Fibroblast of lung (primary cell): ENCODE measurements around the gene GATA5. TPM values are rescaled to one million over a fixed set of nuclear protein-coding genes. Genes with fewer than 3 reads are reported as not detected.

Experiments
- DNase-seq, 2 donors: peaks; one replicate each; pipeline versions ENCODE4 v3.0.0 to v3.0.0-alpha.2; 2010; ENCODE audit warnings: low read depth in 2 of 2
- H2AFZ ChIP-seq: 2 replicates; pipeline ENCODE4 v1.5.1; 2012; ENCODE audit warnings: low read length, control low read depth, inconsistent platforms
- H3K27ac ChIP-seq: 2 replicates; pipeline ENCODE4 v1.5.1; 2011; ENCODE audit warnings: low read length, control low read depth; ENCODE audit not compliant: insufficient read depth
- H3K27me3 ChIP-seq: 2 replicates; pipeline ENCODE4 v1.5.1; 2011; ENCODE audit warnings: mild to moderate bottlenecking, low read length; ENCODE audit not compliant: control insufficient read depth, insufficient read depth
- H3K36me3 ChIP-seq: 2 replicates; pipeline ENCODE4 v1.5.1; 2011; ENCODE audit warnings: low read length; ENCODE audit not compliant: control insufficient read depth, insufficient read depth
- H3K4me1 ChIP-seq: 2 replicates; pipeline ENCODE4 v1.5.1; 2011; ENCODE audit warnings: low read length; ENCODE audit not compliant: control insufficient read depth, insufficient read depth; ENCODE audit errors: extremely low read depth
- H3K4me2 ChIP-seq: 2 replicates; pipeline ENCODE4 v1.5.1; 2011; ENCODE audit warnings: low read length, control low read depth; ENCODE audit not compliant: insufficient read depth; ENCODE audit errors: extremely low read depth
- H3K4me3 ChIP-seq, 4 experiments: fragments of 200-600 bp in 1 of 4; sonication (generic) in 1 of 4; replicated peaks in 1 of 4; 2 replicates each; pipeline ENCODE4 v1.5.1; 2011 to 2016; ENCODE audit warnings: low read length in 4 of 4, low read depth in 3 of 4, mild to moderate bottlenecking in 3 of 4, control low read depth in 2 of 4, inconsistent platforms in 1 of 4, mixed read lengths in 1 of 4; ENCODE audit not compliant: insufficient read depth in 1 of 4; ENCODE audit errors: control extremely low read depth in 1 of 4
- H3K79me2 ChIP-seq: 2 replicates; pipeline ENCODE4 v1.5.1; 2012; ENCODE audit warnings: mild to moderate bottlenecking, low read length, inconsistent platforms; ENCODE audit not compliant: control insufficient read depth, insufficient read depth
- H3K9ac ChIP-seq: 2 replicates; pipeline ENCODE4 v1.5.1; 2011; ENCODE audit warnings: mild to moderate bottlenecking, low read length, control low read depth; ENCODE audit not compliant: insufficient read depth
- H3K9me3 ChIP-seq: 2 replicates; pipeline ENCODE4 v1.5.1; 2012; ENCODE audit warnings: low read depth, low read length; ENCODE audit not compliant: control insufficient read depth, insufficient read depth
- H4K20me1 ChIP-seq: 2 replicates; pipeline ENCODE4 v1.5.1; 2011; ENCODE audit warnings: low read length; ENCODE audit not compliant: control insufficient read depth, insufficient read depth; ENCODE audit errors: extremely low read depth
- EZH2 ChIP-seq: IDR thresholded peaks from 2 replicates; pipeline ENCODE4 v1.5.1; 2012; ENCODE audit warnings: low read length, control low read depth, mild to moderate bottlenecking; ENCODE audit errors: missing control alignments
- polyA plus RNA-seq, 2 donors: library from polyadenylated mRNA; depleted of rRNA in 1 of 2; stranded (reverse) in 1 of 2; unstranded in 1 of 2; fragments of >200 nt; gene quantifications; 2 replicates each; pipeline ENCODE4 v1.2.1, GENCODE V29; 2011 to 2012; ENCODE audit warnings: missing spikeins in 1 of 2
- total RNA-seq: library from RNA; depleted of rRNA; stranded (reverse); fragments of >200 nt; gene quantifications from 2 replicates; pipeline ENCODE4 v1.2.1, GENCODE V29; 2014
- TF ChIP-seq, protein P1 (sequence below), 2 donors: IDR thresholded peaks in 1 of 2; conservative IDR thresholded peaks in 1 of 2; 1 replicate in 1 of 2; 2 replicates in 1 of 2; pipeline ENCODE4 v1.5.1; 2011 to 2012; ENCODE audit warnings: low read length in 2 of 2, control low read depth in 1 of 2, inconsistent platforms in 1 of 2, low read depth in 1 of 2, mild to moderate bottlenecking in 1 of 2

GATA5 gene
- total and polyA plus RNA-seq, 2 donors (not counting 1 experiment from before 2014, with no cell fraction given), result 0.02 to 0.83 TPM

DNA sequence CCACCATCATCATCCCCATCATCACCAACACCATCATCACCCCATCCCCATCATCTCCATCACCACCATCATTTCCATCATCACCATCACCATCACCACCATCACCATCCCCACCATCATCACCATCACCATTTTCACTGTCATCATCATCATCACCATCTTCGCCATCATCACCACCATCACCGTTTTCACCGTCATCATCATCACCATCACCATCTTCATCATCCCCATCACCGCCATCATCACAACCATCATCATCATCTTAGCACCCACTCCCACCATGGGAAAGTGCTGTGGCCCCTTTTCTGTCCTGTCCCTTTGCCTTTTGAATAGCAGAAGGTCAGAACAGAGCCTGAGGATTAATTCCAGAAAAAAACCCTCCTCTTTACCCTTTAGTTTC lies 28.5 kb upstream of the GATA5 start:
- Histone ChIP-seq H3K27ac (no peak overlapping the region), H3K9ac (no peak overlapping the region), H3K4me1 (no peaks in the 10 kb centered on the region), H2AFZ (no peak overlapping the region), H3K36me3 (no peaks in the 10 kb centered on the region), H3K4me2 (no peak overlapping the region), H4K20me1 (no peaks in the 10 kb centered on the region), H3K9me3 (no peaks in the 10 kb centered on the region), H3K79me2 (no peaks in the 10 kb centered on the region), H3K4me3 (no peak overlapping the region), H3K27me3 (no peaks in the 10 kb centered on the region)
- no peak for TF ChIP-seq EZH2
- TF ChIP-seq, protein P1, sequence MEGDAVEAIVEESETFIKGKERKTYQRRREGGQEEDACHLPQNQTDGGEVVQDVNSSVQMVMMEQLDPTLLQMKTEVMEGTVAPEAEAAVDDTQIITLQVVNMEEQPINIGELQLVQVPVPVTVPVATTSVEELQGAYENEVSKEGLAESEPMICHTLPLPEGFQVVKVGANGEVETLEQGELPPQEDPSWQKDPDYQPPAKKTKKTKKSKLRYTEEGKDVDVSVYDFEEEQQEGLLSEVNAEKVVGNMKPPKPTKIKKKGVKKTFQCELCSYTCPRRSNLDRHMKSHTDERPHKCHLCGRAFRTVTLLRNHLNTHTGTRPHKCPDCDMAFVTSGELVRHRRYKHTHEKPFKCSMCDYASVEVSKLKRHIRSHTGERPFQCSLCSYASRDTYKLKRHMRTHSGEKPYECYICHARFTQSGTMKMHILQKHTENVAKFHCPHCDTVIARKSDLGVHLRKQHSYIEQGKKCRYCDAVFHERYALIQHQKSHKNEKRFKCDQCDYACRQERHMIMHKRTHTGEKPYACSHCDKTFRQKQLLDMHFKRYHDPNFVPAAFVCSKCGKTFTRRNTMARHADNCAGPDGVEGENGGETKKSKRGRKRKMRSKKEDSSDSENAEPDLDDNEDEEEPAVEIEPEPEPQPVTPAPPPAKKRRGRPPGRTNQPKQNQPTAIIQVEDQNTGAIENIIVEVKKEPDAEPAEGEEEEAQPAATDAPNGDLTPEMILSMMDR (conservative IDR thresholded peaks at IDR 0.05 in 1 of 2, IDR thresholded peaks at IDR 0.05 in 1 of 2; ENCODE audit: low read depth in 1 of 2, low read length in 2 of 2), result no peak
- no peak for DNase-seq

DNA sequence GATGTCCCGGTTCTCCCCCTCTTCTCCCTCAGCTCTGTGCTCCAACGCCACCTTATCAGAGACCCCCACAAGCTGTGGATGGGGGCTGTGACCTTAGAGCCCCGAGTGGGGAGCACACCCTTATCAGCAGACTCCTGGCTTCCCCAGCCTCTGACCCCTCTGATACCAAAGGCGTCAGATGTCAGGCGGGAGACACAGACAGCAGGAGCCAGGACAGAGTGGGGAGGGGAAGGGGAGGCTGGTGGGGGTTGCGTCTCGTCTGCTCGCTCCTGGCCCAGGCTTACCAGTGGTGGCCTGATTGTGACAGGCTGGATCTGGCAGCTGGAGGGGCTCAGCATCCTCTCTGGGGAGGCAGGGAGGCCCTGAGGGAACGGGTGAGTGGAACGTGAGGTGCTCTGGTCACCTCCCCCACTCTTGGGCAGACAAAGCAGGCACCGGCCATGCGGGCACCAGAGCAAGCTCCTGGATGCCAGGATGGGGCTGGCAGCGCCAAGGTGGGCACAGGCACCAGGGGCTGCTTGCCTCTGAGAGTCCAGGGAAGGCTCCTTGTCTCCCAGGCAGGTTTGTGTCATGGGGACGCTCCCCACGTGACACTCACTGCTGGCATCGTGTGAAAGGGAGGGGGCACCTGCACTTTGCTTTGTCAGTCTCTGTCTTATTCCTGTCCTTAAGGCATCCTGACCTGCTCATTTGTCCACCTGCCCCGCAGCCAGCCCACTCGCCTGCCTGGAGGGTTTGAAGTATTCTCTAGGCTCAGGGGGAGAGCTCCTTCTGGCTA lies 27.8 kb upstream of the GATA5 start:
- H3K4me1 ChIP-seq, result no peaks in the 10 kb centered on the region

GRCh38 chr20:62502496-62503095 lies 26.8 kb upstream of the GATA5 start:
- H2AFZ ChIP-seq, result no peak overlapping the region
- no peaks in the 10 kb centered on the region for H3K4me1 ChIP-seq
- no peaks in the 10 kb centered on the region for H3K36me3 ChIP-seq
- H3K4me2 ChIP-seq, result no peak overlapping the region
- H3K79me2 ChIP-seq, result no peaks in the 10 kb centered on the region
- no peak overlapping the region for H3K4me3 ChIP-seq
- TF ChIP-seq, protein P1 (conservative IDR thresholded peaks at IDR 0.05 in 1 of 2, IDR thresholded peaks at IDR 0.05 in 1 of 2; ENCODE audit: low read depth in 1 of 2, low read length in 2 of 2), result no peak
- TF ChIP-seq EZH2, result no peak
- no peak overlapping the region for H3K9ac ChIP-seq
- no peak overlapping the region for H3K27ac ChIP-seq
- no peaks in the 10 kb centered on the region for H3K9me3 ChIP-seq
- H3K27me3 ChIP-seq, result no peaks in the 10 kb centered on the region
- H4K20me1 ChIP-seq, result no peaks in the 10 kb centered on the region
- no peak for DNase-seq

More for the DNA sequence above, 27.8 kb upstream of the GATA5 start:
- DNase-seq, result no peak
- no peaks in the 10 kb centered on the region for H3K79me2 ChIP-seq
- no peak overlapping the region for H3K4me3 ChIP-seq
- H3K9me3 ChIP-seq, result no peaks in the 10 kb centered on the region
- no peak overlapping the region for H3K27ac ChIP-seq
- no peaks in the 10 kb centered on the region for H4K20me1 ChIP-seq
- no peak overlapping the region for H2AFZ ChIP-seq
- no peak for TF ChIP-seq EZH2
- TF ChIP-seq, protein P1 (conservative IDR thresholded peaks at IDR 0.05 in 1 of 2, IDR thresholded peaks at IDR 0.05 in 1 of 2; ENCODE audit: low read depth in 1 of 2, low read length in 2 of 2), result no peak
- H3K27me3 ChIP-seq, result no peaks in the 10 kb centered on the region
- no peak overlapping the region for H3K4me2 ChIP-seq
- H3K36me3 ChIP-seq, result no peaks in the 10 kb centered on the region
- no peak overlapping the region for H3K9ac ChIP-seq
